Liver (tissue), 9 donors: Measurements from ENCODE around the gene MAX. TPM values are rescaled to one million over a fixed set of nuclear protein-coding genes. Genes with fewer than 3 reads are reported as not detected.

Experiments
- DNase-seq: peaks from one replicate; pipeline ENCODE4 v3.0.0-alpha.2; 2017; ENCODE audit warnings: low spot score
- H3K27ac ChIP-seq, 2 donors: one replicate each; pipeline ENCODE4 v1.7.0; 2013; ENCODE audit warnings: inconsistent platforms in 2 of 2, low read length in 2 of 2, control low read depth in 1 of 2, low read depth in 1 of 2, mild to moderate bottlenecking in 1 of 2
- H3K27me3 ChIP-seq, 4 donors: one replicate each; pipeline versions ENCODE4 v1.6.1 to v1.7.0; 2013; ENCODE audit warnings: low read length in 3 of 4, inconsistent platforms in 1 of 4, mild to moderate bottlenecking in 1 of 4, moderate library complexity in 1 of 4; ENCODE audit not compliant: control insufficient read depth in 4 of 4, insufficient read depth in 4 of 4
- H3K36me3 ChIP-seq, 4 donors: one replicate each; pipeline versions ENCODE4 v1.6.1 to v1.7.0; 2013; ENCODE audit warnings: low read length in 3 of 4, mild to moderate bottlenecking in 3 of 4, low read depth in 1 of 4, moderate library complexity in 1 of 4; ENCODE audit not compliant: control insufficient read depth in 4 of 4, insufficient read depth in 3 of 4
- H3K4me1 ChIP-seq, 4 donors: one replicate each; pipeline versions ENCODE4 v1.6.1 to v1.7.0; 2013; ENCODE audit warnings: low read length in 3 of 4, mild to moderate bottlenecking in 3 of 4, moderate library complexity in 1 of 4; ENCODE audit not compliant: control insufficient read depth in 4 of 4, insufficient read depth in 4 of 4
- H3K4me3 ChIP-seq, 3 donors: one replicate each; pipeline versions ENCODE4 v1.6.1 to v1.7.0; 2013; ENCODE audit warnings: low read length in 3 of 3, control low read depth in 1 of 3, low read depth in 1 of 3, mild to moderate bottlenecking in 1 of 3
- H3K9ac ChIP-seq, 2 donors: one replicate each; pipeline ENCODE4 v1.7.0; 2013; ENCODE audit warnings: low read length in 2 of 2, mild to moderate bottlenecking in 2 of 2, moderate library complexity in 2 of 2, control low read depth in 1 of 2, low read depth in 1 of 2
- H3K9me3 ChIP-seq, 4 donors: one replicate each; pipeline versions ENCODE4 v1.6.1 to v1.7.0; 2013; ENCODE audit warnings: low read length in 3 of 4; ENCODE audit not compliant: control insufficient read depth in 4 of 4
- ATF3 ChIP-seq: IDR thresholded peaks from 2 replicates; pipeline ENCODE4 v1.6.1; 2016; ENCODE audit warnings: antibody characterized with exemption
- CTCF ChIP-seq: fragments of 150-350 bp; IDR thresholded peaks from 2 replicates; pipeline ENCODE4 v1.5.1; 2017; ENCODE audit warnings: improper control_type of control experiment, low read depth, low read length; ENCODE audit not compliant: missing input control
- EGR1 ChIP-seq, 2 donors: IDR thresholded peaks; 2 replicates each; pipeline ENCODE4 v1.6.1; 2016 to 2018; ENCODE audit warnings: antibody characterized with exemption in 2 of 2, low read depth in 2 of 2
- FOXA1 ChIP-seq: IDR thresholded peaks from 2 replicates; pipeline ENCODE4 v1.6.1; 2016; ENCODE audit warnings: antibody characterized with exemption
- FOXA2 ChIP-seq: IDR thresholded peaks from 2 replicates; pipeline ENCODE4 v1.6.1; 2016; ENCODE audit warnings: antibody characterized with exemption
- GABPA ChIP-seq, 2 donors: IDR thresholded peaks in 1 of 2; conservative IDR thresholded peaks in 1 of 2; 2 replicates each; pipeline ENCODE4 v1.6.1; 2016; ENCODE audit warnings: antibody characterized with exemption in 2 of 2, mild to moderate bottlenecking in 1 of 2, moderate library complexity in 1 of 2
- HNF4A ChIP-seq, 2 donors: conservative IDR thresholded peaks; 2 replicates each; pipeline ENCODE4 v1.6.1; 2016; ENCODE audit warnings: antibody characterized with exemption in 2 of 2, mild to moderate bottlenecking in 2 of 2
- HNF4G ChIP-seq: IDR thresholded peaks from 2 replicates; pipeline ENCODE4 v1.6.1; 2016; ENCODE audit warnings: antibody characterized with exemption
- JUND ChIP-seq, 2 donors: IDR thresholded peaks; 2 replicates each; pipeline ENCODE4 v1.6.1; 2016; ENCODE audit warnings: antibody characterized with exemption in 2 of 2
- MAX ChIP-seq: IDR thresholded peaks from 2 replicates; pipeline ENCODE4 v1.6.1; 2016; ENCODE audit warnings: antibody characterized with exemption
- NR2F2 ChIP-seq: IDR thresholded peaks from 2 replicates; pipeline ENCODE4 v1.6.1; 2016; ENCODE audit warnings: antibody characterized with exemption
- RAD21 ChIP-seq, 2 donors: IDR thresholded peaks; 2 replicates each; pipeline ENCODE4 v1.6.1; 2016; ENCODE audit warnings: antibody characterized with exemption in 2 of 2, mild to moderate bottlenecking in 2 of 2
- REST ChIP-seq: IDR thresholded peaks from 2 replicates; pipeline ENCODE4 v1.6.1; 2016; ENCODE audit warnings: antibody characterized with exemption, mild to moderate bottlenecking
- RXRA ChIP-seq, 2 donors: IDR thresholded peaks; 2 replicates each; pipeline ENCODE4 v1.6.1; 2017 to 2018; ENCODE audit warnings: antibody characterized with exemption in 2 of 2, mild to moderate bottlenecking in 1 of 2
- SP1 ChIP-seq: IDR thresholded peaks from 2 replicates; pipeline ENCODE4 v1.6.1; 2018; ENCODE audit warnings: antibody characterized with exemption, mild to moderate bottlenecking
- TAF1 ChIP-seq: conservative IDR thresholded peaks from 2 replicates; pipeline ENCODE4 v1.6.1; 2016; ENCODE audit warnings: antibody characterized with exemption, mild to moderate bottlenecking
- YY1 ChIP-seq: IDR thresholded peaks from 2 replicates; pipeline ENCODE4 v1.6.1; 2016; ENCODE audit warnings: antibody characterized with exemption, mild to moderate bottlenecking
- ZBTB33 ChIP-seq: IDR thresholded peaks from 2 replicates; pipeline ENCODE4 v1.6.1; 2016; ENCODE audit warnings: antibody characterized with exemption
- WGBS: extraction: QIAGEN DNeasy Blood & Tissue Kit; methylation state at CpG from one replicate; pipeline ENCODE4 v1.1.7; 2013; 5-methylcytosine and 5-hydroxymethylcytosine counted together
- polyA plus RNA-seq, 2 donors: library from polyadenylated mRNA; stranded (reverse) in 1 of 2; unstranded in 1 of 2; fragments of 200-250 nt in 1 of 2; fragments of >200 nt in 1 of 2; fragmentation: Nextera tagmentation in 1 of 2; extraction: Ambion mirVana in 1 of 2; gene quantifications; one replicate each; pipeline versions ENCODE4 v1.2.1 to v1.2.3, GENCODE V29; 2013 to 2015
- total RNA-seq, 2 donors: library from RNA; depleted of rRNA; stranded (reverse); fragments of >200 nt; gene quantifications; one replicate each; pipeline ENCODE4 v1.2.3, GENCODE V29; 2014
- donor health status: healthy.
- donor health status: healthy.
- donor health status: healthy.
- donor health status: healthy.
- donor health status: healthy.

The MAX gene
- total and polyA plus RNA-seq, 4 donors, result 14.8 to 27.0 (median 16.9) TPM

- TF ChIP-seq RAD21 (IDR thresholded peaks at IDR 0.05), result no peak
- no peak for TF ChIP-seq FOXA1
- no peak for TF ChIP-seq HNF4A (conservative IDR thresholded peaks at IDR 0.05)
- TF ChIP-seq HNF4G, result no peak
- TF ChIP-seq EGR1 (IDR thresholded peaks at IDR 0.05; ENCODE audit: low read depth in 2 of 2), result no peak
- no peak for TF ChIP-seq SP1
- TF ChIP-seq CTCF, result no peak
- no peak for TF ChIP-seq ATF3
- TF ChIP-seq JUND (IDR thresholded peaks at IDR 0.05), result no peak
- TF ChIP-seq YY1, result no peak
- no peak for TF ChIP-seq TAF1
- no peak for TF ChIP-seq NR2F2
- no peak for TF ChIP-seq RXRA (IDR thresholded peaks at IDR 0.05)
- TF ChIP-seq GABPA (IDR thresholded peaks at IDR 0.05 in 1 of 2, conservative IDR thresholded peaks at IDR 0.05 in 1 of 2), result no peak
- no peak for TF ChIP-seq ZBTB33
- no peak for TF ChIP-seq REST
- no peak for TF ChIP-seq MAX
- no peak for TF ChIP-seq FOXA2
- Histone ChIP-seq H3K9me3 (no peaks in the 10 kb centered on the region), H3K27me3 (no peaks in the 10 kb centered on the region), H3K4me3 (no peak overlapping the region), H3K36me3 (peaks cover 4 to 22% (median 8%) of the 10 kb centered on the region in 4 donors), H3K27ac (no peak overlapping the region), H3K4me1 (no peaks in the 10 kb centered on the region), H3K9ac (no peak overlapping the region)
- no peak for DNase-seq
- 89% methylated on average over 5 of the region's 5 CpGs for WGBS
Measured at GRCh38 chr14:65045006-65045405, 57.3 kb downstream of the MAX start.
